Effector memory CD8-positive, alpha-beta T cell (primary cell): Measurements from ENCODE around the gene MCMBP.

ENCODE experiments used
- ATAC-seq: fragments of 150-1000 bp; cut with Tn5 transposase; replicated peaks from 2 replicates; pipeline ENCODE4 v1.10.0; 2021; ENCODE audit warnings: mild to moderate bottlenecking, moderate library complexity
- DNase-seq, 3 experiments: peaks; one replicate each; pipeline ENCODE4 v3.0.0; 2021
- H3K27ac Mint-ChIP-seq, 2 donors: one replicate each; pipeline ENCODE4 v1.8.0; 2022; ENCODE audit warnings: mild to moderate bottlenecking in 2 of 2, mixed read lengths in 2 of 2, moderate library complexity in 2 of 2
- H3K27me3 Mint-ChIP-seq, 2 donors: one replicate each; pipeline ENCODE4 v1.8.0; 2022; ENCODE audit warnings: mixed read lengths in 2 of 2
- H3K36me3 Mint-ChIP-seq: one replicate; pipeline ENCODE4 v1.8.0; 2022; ENCODE audit warnings: mild to moderate bottlenecking, moderate library complexity, mixed read lengths; ENCODE audit not compliant: insufficient read depth
- H3K4me1 Mint-ChIP-seq, 2 donors: one replicate each; pipeline ENCODE4 v1.8.0; 2022; ENCODE audit warnings: low read depth in 2 of 2, mixed read lengths in 2 of 2
- H3K4me3 Mint-ChIP-seq, 2 donors: one replicate each; pipeline ENCODE4 v1.8.0; 2022; ENCODE audit warnings: mild to moderate bottlenecking in 2 of 2, mixed read lengths in 2 of 2, moderate library complexity in 2 of 2
- H3K9me3 Mint-ChIP-seq, 2 donors: one replicate each; pipeline ENCODE4 v1.8.0; 2022; ENCODE audit warnings: mixed read lengths in 2 of 2

The MCMBP gene

GRCh38 chr10:119832951-119833350 is 39.7 kb downstream of the MCMBP start:
- peaks cover 84% of the 10 kb centered on the region for H3K36me3 Mint-ChIP-seq
- H3K4me1 Mint-ChIP-seq, result peaks cover 0 to 1% of the 10 kb centered on the region in 2 donors
- no peaks in the 10 kb centered on the region for H3K27me3 Mint-ChIP-seq
- H3K9me3 Mint-ChIP-seq, result no peaks in the 10 kb centered on the region
- DNase-seq (no peak), ATAC-seq (no peak)
- H3K27ac Mint-ChIP-seq, result peak overlapping the region; percentile 47 to 75
- no peak overlapping the region for H3K4me3 Mint-ChIP-seq

- DNase-seq, result no peak
- Mint-ChIP-seq H3K36me3 (peaks cover 72% of the 10 kb centered on the region), H3K27ac (no peak overlapping the region), H3K27me3 (no peaks in the 10 kb centered on the region), H3K4me3 (no peak overlapping the region), H3K4me1 (peaks cover 0 to 1% of the 10 kb centered on the region in 2 donors), H3K9me3 (no peaks in the 10 kb centered on the region)
- ATAC-seq, result no peak
Measured at GRCh38 chr10:119831656-119832055, 41.0 kb downstream of the MCMBP start.

- no peak overlapping the region for H3K27ac Mint-ChIP-seq
- DNase-seq (no peak), ATAC-seq (no peak)
- H3K27me3 Mint-ChIP-seq, result no peaks in the 10 kb centered on the region
- H3K4me1 Mint-ChIP-seq, result peaks cover 0 to 1% of the 10 kb centered on the region in 2 donors
- peaks cover 63% of the 10 kb centered on the region for H3K36me3 Mint-ChIP-seq
- H3K4me3 Mint-ChIP-seq, result no peak overlapping the region
- no peaks in the 10 kb centered on the region for H3K9me3 Mint-ChIP-seq
Measured at GRCh38 chr10:119830851-119831250, 41.8 kb downstream of the MCMBP start.

- no peak for ATAC-seq
- no peak for DNase-seq
- H3K27ac Mint-ChIP-seq, result no peak overlapping the region
- no peaks in the 10 kb centered on the region for H3K9me3 Mint-ChIP-seq
- H3K27me3 Mint-ChIP-seq, result no peaks in the 10 kb centered on the region
- H3K36me3 Mint-ChIP-seq, result peaks cover 49% of the 10 kb centered on the region
- no peak overlapping the region for H3K4me3 Mint-ChIP-seq
- peaks cover 0 to 1% of the 10 kb centered on the region in 2 donors for H3K4me1 Mint-ChIP-seq
Measured at GRCh38 chr10:119829429-119829828, 43.2 kb downstream of the MCMBP start.

GRCh38 chr10:119827430-119827829 is 45.2 kb downstream of the MCMBP start:
- DNase-seq (no peak), ATAC-seq (no peak)
- H3K27me3 Mint-ChIP-seq, result no peaks in the 10 kb centered on the region
- peaks cover 29% of the 10 kb centered on the region for H3K36me3 Mint-ChIP-seq
- no peaks in the 10 kb centered on the region for H3K9me3 Mint-ChIP-seq
- no peaks in the 10 kb centered on the region for H3K4me1 Mint-ChIP-seq
- H3K27ac Mint-ChIP-seq, result peak overlapping the region; percentile 44 to 67
- H3K4me3 Mint-ChIP-seq, result no peak overlapping the region

GRCh38 chr10:119826771-119827170 is 45.9 kb downstream of the MCMBP start:
- no peak overlapping the region for H3K4me3 Mint-ChIP-seq
- H3K36me3 Mint-ChIP-seq, result peaks cover 23% of the 10 kb centered on the region
- no peaks in the 10 kb centered on the region for H3K27me3 Mint-ChIP-seq
- peak overlapping the region in 1 of 2 donors; percentile 44 for H3K27ac Mint-ChIP-seq
- DNase-seq, result no peak
- H3K4me1 Mint-ChIP-seq, result no peaks in the 10 kb centered on the region
- no peak for ATAC-seq
- H3K9me3 Mint-ChIP-seq, result no peaks in the 10 kb centered on the region

GRCh38 chr10:119824299-119824698 is 48.3 kb downstream of the MCMBP start:
- DNase-seq (no peak), ATAC-seq (no peak)
- no peaks in the 10 kb centered on the region for H3K4me1 Mint-ChIP-seq
- H3K9me3 Mint-ChIP-seq, result no peaks in the 10 kb centered on the region
- H3K27me3 Mint-ChIP-seq, result no peaks in the 10 kb centered on the region
- H3K27ac Mint-ChIP-seq, result peak overlapping the region in 1 of 2 donors; percentile 24
- H3K4me3 Mint-ChIP-seq, result no peak overlapping the region
- peaks cover 5% of the 10 kb centered on the region for H3K36me3 Mint-ChIP-seq

- Mint-ChIP-seq H3K36me3 (no peaks in the 10 kb centered on the region), H3K9me3 (no peaks in the 10 kb centered on the region), H3K27ac (no peak overlapping the region), H3K27me3 (no peaks in the 10 kb centered on the region), H3K4me3 (no peak overlapping the region), H3K4me1 (no peaks in the 10 kb centered on the region)
- DNase-seq (no peak), ATAC-seq (no peak)
Measured at GRCh38 chr10:119821182-119821581, 51.5 kb downstream of the MCMBP start.

GRCh38 chr10:119818889-119819270 is 53.8 kb downstream of the MCMBP start:
- Mint-ChIP-seq H3K27ac (no peak overlapping the region), H3K4me3 (no peak overlapping the region), H3K36me3 (no peaks in the 10 kb centered on the region), H3K4me1 (peaks cover 0 to 2% of the 10 kb centered on the region in 2 donors), H3K9me3 (no peaks in the 10 kb centered on the region), H3K27me3 (no peaks in the 10 kb centered on the region)
- ATAC-seq, result no peak
- DNase-seq, result no peak

- no peak overlapping the region for H3K4me3 Mint-ChIP-seq
- H3K27me3 Mint-ChIP-seq, result no peaks in the 10 kb centered on the region
- DNase-seq (peak in 2 of 3 experiments; percentile 10 to 18), ATAC-seq (peak; percentile 55)
- H3K9me3 Mint-ChIP-seq, result no peaks in the 10 kb centered on the region
- peaks cover 0 to 2% of the 10 kb centered on the region in 2 donors for H3K4me1 Mint-ChIP-seq
- no peaks in the 10 kb centered on the region for H3K36me3 Mint-ChIP-seq
- no peak overlapping the region for H3K27ac Mint-ChIP-seq
Measured at GRCh38 chr10:119817991-119818888, 54.4 kb downstream of the MCMBP start.

GRCh38 chr10:119815671-119816070 is 57.0 kb downstream of the MCMBP start:
- ATAC-seq, result peak; percentile 45
- DNase-seq, result no peak
- H3K4me1 Mint-ChIP-seq, result peaks cover 0 to 2% of the 10 kb centered on the region in 2 donors
- no peaks in the 10 kb centered on the region for H3K27me3 Mint-ChIP-seq
- no peaks in the 10 kb centered on the region for H3K9me3 Mint-ChIP-seq
- H3K36me3 Mint-ChIP-seq, result no peaks in the 10 kb centered on the region
- no peak overlapping the region for H3K27ac Mint-ChIP-seq
- no peak overlapping the region for H3K4me3 Mint-ChIP-seq

GRCh38 chr10:119812684-119813083 is 60.0 kb downstream of the MCMBP start:
- no peaks in the 10 kb centered on the region for H3K9me3 Mint-ChIP-seq
- ATAC-seq (no peak), DNase-seq (no peak)
- H3K27me3 Mint-ChIP-seq, result no peaks in the 10 kb centered on the region
- H3K4me1 Mint-ChIP-seq, result peaks cover 0 to 3% of the 10 kb centered on the region in 2 donors
- no peak overlapping the region for H3K4me3 Mint-ChIP-seq
- H3K36me3 Mint-ChIP-seq, result no peaks in the 10 kb centered on the region
- H3K27ac Mint-ChIP-seq, result no peak overlapping the region

GRCh38 chr10:119811122-119811521 is 61.5 kb downstream of the MCMBP start:
- Mint-ChIP-seq H3K9me3 (no peaks in the 10 kb centered on the region), H3K4me3 (no peak overlapping the region), H3K27ac (no peak overlapping the region), H3K4me1 (peaks cover 0 to 3% of the 10 kb centered on the region in 2 donors), H3K27me3 (no peaks in the 10 kb centered on the region), H3K36me3 (no peaks in the 10 kb centered on the region)
- ATAC-seq (no peak), DNase-seq (no peak)

GRCh38 chr10:119807960-119808697 is 64.5 kb downstream of the MCMBP start:
- H3K4me1 Mint-ChIP-seq, result peaks cover 0 to 1% of the 10 kb centered on the region in 2 donors
- no peaks in the 10 kb centered on the region for H3K9me3 Mint-ChIP-seq
- no peak overlapping the region for H3K27ac Mint-ChIP-seq
- DNase-seq (no peak), ATAC-seq (peak; percentile 96)
- H3K36me3 Mint-ChIP-seq, result peaks cover 3% of the 10 kb centered on the region
- H3K4me3 Mint-ChIP-seq, result no peak overlapping the region
- H3K27me3 Mint-ChIP-seq, result no peaks in the 10 kb centered on the region
